Stimulated activated CD4-positive, alpha-beta T cell treated with anti-CD3 and anti-CD28 coated beads, Interleukin-12 subunit alpha, Interleukin-12 subunit beta, amount 100 ng/mL, for 4 hours (primary cell): Measurements from ENCODE around the gene PLD4.
"Not testable (repeated sequence)": the region's sequence is repeated elsewhere in the genome, so short reads cannot be mapped to it uniquely, and the experiment has no call there.

Experiments
- DNase-seq: peaks from one replicate; pipeline ENCODE4 v3.0.0-alpha.2; 2020

PLD4 gene

GRCh38 chr14:104924421-104925213, at the start of gene PLD4:
TSS of gene PLD4 (plus strand) at chr14:104924879. CDS start at chr14:104927141, 2,262 bp downstream.
- no peak for DNase-seq

DNA sequence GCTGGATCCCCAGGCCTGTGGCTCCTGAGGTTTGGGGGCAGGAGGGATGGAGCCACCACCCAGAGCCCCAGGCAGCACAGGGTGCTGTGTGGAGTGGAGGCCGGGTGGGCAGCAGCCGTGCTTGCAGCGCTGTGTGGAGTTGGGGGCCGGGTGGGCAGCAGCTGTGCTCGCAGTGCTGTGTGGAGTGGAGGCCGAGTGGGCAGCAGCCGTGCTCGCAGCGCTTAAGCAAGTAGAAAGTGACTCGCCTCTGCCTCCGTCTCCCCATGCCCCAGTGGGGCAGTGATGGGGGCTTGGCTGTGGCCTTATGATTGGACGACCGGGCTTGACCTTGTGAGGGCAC, 49.3 kb upstream of the PLD4 start:
- DNase-seq: no peak

DNA sequence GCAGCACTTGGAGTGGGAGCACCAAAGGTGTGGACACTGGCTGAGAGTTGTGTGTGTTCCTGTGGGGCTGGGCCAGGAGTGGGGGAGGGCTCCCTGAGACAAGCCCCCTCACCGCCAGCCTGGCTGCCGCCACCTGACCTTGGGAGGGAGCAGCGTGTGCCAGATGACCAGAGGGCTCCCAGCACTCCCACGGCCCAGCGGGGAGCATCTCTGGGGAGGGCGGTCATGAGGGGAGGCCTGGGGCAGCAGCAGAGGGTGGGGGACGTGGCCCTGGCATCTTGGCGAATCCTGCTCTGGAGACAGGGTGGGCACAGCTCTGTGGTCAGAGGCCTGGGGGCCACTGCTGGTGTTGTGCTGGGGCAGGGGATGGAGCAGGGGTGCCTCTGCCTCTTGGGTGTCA, 48.9 kb upstream of the PLD4 start:
- no peak for DNase-seq

DNA sequence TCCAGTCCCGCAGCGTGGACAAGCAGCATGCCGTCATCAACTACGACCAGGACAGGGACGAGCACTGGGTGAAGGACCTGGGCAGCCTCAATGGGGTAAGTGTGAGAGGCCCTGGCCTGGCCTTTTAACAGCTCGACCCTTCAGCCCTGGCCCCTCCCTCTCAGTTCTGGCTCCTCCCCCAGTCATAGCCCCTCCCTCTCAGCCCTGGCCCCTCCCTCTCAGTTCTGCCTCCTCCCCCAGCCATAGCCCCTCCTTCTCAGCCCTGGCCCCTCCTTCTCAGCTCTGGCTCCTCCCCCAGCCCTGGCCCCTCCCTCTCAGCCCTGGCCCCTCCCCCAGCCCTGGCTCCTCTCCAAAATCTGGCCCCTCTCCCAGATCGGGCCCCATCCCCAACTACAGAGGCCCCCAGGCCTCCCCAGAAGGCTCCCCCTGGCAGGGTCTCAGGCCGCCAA, 48.4 kb upstream of the PLD4 start:
- DNase-seq: peak; percentile 27

- DNase-seq: no peak
Measured at GRCh38 chr14:104877066-104877805, 47.4 kb upstream of the PLD4 start.

- no peak for DNase-seq
Measured at GRCh38 chr14:104877806-104878550, 46.7 kb upstream of the PLD4 start.

- DNase-seq: no peak
Measured at GRCh38 chr14:104878582-104878981, 46.1 kb upstream of the PLD4 start.

GRCh38 chr14:104879201-104879982, 45.3 kb upstream of the PLD4 start:
- DNase-seq: no peak

DNA sequence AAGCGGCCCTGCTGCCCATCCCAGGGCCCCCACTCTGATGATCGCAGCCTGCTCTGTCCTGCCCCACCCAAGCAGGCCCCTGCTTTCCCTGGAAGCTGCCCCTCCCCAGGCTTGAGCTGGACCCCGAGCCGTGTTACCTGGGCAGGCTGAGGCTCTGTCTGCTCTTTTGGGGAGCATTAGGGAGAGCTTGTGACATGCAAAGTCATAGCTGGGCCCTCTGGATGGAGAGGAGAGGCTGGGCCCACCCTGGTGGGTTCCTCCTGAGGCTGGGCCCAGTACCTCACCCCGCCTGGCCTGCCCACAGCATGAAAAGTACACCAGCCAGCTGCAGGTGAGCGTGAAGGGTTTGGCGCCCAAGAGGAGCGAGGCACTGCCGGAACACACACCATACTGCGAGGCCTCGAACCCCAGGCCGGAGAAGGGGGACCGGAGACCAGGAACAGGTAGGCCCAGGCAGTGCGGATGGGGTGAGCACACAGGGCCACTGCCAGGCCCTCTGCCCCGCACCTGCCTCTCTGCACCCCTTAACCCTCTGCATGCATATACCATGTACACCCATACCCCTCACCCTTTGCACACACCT, 44.6 kb upstream of the PLD4 start:
- DNase-seq: no peak

- DNase-seq: no peak
Measured at GRCh38 chr14:104880584-104881210, 44.0 kb upstream of the PLD4 start.

DNA sequence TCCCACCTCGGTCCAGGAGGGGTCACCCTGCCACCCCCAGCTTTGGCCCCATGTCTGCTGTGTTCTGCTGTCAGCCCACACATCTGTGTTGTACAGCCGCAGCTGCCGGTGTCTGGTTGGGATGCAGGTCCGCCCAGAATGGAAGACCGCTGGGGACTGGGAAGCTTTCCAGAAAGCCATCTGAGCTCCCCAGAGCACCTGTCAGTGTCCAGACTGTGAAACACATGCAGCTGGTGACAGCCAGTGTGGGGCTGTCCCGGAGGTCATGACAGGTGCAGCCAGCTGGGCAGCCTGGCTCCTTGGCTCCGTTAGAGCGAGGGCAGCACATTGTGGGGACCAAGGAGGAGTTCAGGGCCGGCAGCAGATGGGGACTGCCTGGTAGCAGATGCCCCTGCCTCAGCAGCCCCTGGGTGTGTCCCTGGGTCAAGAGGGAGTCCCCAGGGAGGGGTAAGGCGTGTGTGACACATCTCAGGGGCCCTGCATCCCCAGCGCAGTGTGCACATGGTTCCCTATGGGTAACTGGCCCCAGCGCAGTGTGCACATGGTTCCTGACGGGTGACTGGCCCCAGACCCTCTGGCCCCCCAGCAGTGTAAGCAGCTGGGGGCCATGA, 43.2 kb upstream of the PLD4 start:
- DNase-seq: no peak

GRCh38 chr14:104882325-104882973, 42.2 kb upstream of the PLD4 start:
- DNase-seq: no peak

DNA sequence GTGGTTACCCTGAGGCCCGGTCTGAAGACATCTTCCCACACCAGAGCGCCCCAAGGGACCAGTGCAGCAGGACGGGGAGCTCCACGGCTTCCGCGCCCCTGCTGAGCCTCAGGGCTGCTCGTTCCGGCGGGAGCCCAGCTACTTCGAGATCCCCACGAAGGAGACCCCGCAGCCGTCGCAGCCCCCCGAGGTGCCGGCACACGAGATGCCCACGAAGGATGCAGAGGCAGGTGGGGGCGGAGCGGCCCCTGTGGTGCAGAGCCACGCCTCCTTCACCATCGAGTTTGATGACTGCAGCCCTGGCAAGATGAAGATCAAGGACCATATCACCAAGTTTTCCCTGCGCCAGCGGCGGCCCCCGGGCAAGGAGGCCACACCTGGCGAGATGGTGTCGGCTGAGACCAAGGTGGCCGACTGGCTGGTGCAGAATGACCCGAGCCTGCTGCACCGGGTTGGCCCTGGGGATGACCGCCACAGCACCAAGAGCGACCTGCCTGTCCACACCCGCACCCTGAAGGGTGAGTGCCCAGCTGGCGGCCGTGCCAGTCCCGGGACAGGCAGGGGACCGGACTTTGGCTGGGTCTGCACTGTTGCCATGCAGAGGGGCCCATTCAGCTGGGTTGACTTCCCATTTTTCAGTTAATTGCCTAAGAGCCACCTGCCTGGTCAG, 41.6 kb upstream of the PLD4 start:
- DNase-seq: no peak

GRCh38 chr14:104883681-104884361, 40.9 kb upstream of the PLD4 start:
- DNase-seq: no peak

DNA sequence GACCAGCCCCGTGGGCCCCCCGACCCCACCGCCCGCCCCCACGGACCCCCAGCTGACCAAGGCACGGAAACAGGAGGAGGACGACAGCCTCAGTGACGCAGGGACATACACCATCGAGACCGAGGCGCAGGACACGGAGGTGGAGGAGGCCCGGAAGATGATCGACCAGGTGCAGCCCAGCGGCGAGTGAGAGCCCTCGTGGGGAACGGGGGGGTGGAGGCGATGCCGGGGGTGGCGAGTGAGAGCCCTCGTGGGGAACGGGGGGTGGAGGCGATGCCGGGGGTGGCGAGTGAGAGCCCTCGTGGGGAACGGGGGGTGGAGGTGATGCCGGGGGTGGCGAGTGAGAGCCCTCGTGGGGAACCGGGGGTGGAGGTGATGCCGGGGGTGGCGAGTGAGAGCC, 40.3 kb upstream of the PLD4 start:
- not testable (repeated sequence) for DNase-seq

GRCh38 chr14:104885031-104885972, 39.4 kb upstream of the PLD4 start:
- no peak for DNase-seq

DNA sequence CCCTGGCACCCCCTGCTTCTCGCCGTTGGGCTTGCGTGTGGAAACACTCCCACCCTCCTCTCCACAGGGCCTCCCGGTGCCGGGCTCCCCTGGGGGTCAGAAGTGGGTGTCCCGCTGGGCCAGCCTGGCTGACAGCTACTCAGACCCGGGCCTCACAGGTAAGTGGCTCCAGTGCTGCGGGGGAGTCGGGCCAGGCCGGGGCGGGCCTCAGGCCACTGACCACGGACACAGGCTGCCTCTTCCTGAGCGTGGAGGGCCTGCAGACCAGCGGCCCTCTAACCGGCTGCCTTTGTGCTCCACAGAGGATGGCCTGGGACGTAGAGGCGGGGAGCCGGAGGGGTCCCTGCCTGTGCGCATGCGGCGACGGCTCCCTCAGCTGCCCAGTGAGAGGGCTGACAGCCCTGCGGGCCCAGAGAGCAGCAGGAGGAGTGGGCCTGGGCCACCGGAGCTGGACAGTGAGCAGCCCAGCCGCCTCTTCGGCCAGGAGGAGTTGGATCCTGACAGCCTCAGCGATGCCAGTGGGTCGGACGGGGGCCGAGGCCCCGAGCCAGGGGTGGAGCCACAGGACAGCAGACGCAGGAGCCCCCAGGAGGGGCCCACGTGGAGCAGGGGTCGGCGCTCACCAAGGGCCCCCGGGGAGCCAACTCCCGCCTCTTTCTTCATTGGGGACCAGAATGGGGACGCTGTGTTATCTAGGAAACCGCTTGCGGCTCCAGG, 38.5 kb upstream of the PLD4 start:
- DNase-seq: no peak
